BLaER1 (cell line): ENCODE results near the gene RAPGEF4.

Experiments
- H3K27ac ChIP-seq: shearing (Covaris generic); formaldehyde crosslinking; 2 replicates; pipeline ENCODE4 v1.8.1; 2022
- H3K27me3 ChIP-seq: shearing (Covaris generic); formaldehyde crosslinking; 2 replicates; pipeline ENCODE4 v1.8.1; 2022
- H3K36me3 ChIP-seq: shearing (Covaris generic); formaldehyde crosslinking; 2 replicates; pipeline ENCODE4 v1.8.1; 2022
- H3K4me1 ChIP-seq: shearing (Covaris generic); formaldehyde crosslinking; 2 replicates; pipeline ENCODE4 v1.8.1; 2022
- H3K4me2 ChIP-seq: shearing (Covaris generic); formaldehyde crosslinking; 2 replicates; pipeline ENCODE4 v1.8.1; 2022
- H3K4me3 ChIP-seq: shearing (Covaris generic); formaldehyde crosslinking; 2 replicates; pipeline ENCODE4 v1.8.1; 2022
- H3K9ac ChIP-seq: shearing (Covaris generic); formaldehyde crosslinking; 2 replicates; pipeline ENCODE4 v1.8.1; 2022
- H3K9me3 ChIP-seq: shearing (Covaris generic); formaldehyde crosslinking; 2 replicates; pipeline ENCODE4 v1.8.1; 2022
- H4K20me1 ChIP-seq: shearing (Covaris generic); formaldehyde crosslinking; 2 replicates; pipeline ENCODE4 v1.8.1; 2022
- Cebpa-rat ChIP-seq: shearing (Covaris generic); IDR thresholded peaks from 2 replicates; pipeline ENCODE4 v1.8.1; 2022

Gene RAPGEF4

GRCh38 chr2:172986040-172986439 is 250.4 kb downstream of the RAPGEF4 start:
- no peaks in the 10 kb centered on the region for H4K20me1 ChIP-seq
- H3K27ac ChIP-seq = no peak overlapping the region
- H3K36me3 ChIP-seq = no peaks in the 10 kb centered on the region
- no peak overlapping the region for H3K9ac ChIP-seq
- H3K4me3 ChIP-seq = no peak overlapping the region
- no peak for TF ChIP-seq Cebpa-rat
- H3K4me2 ChIP-seq = no peak overlapping the region
- H3K4me1 ChIP-seq = no peaks in the 10 kb centered on the region
- no peaks in the 10 kb centered on the region for H3K27me3 ChIP-seq
- H3K9me3 ChIP-seq = no peaks in the 10 kb centered on the region

- H3K4me3 ChIP-seq = no peak overlapping the region
- H4K20me1 ChIP-seq = no peaks in the 10 kb centered on the region
- H3K27me3 ChIP-seq = no peaks in the 10 kb centered on the region
- H3K36me3 ChIP-seq = no peaks in the 10 kb centered on the region
- no peaks in the 10 kb centered on the region for H3K9me3 ChIP-seq
- no peak for TF ChIP-seq Cebpa-rat
- no peaks in the 10 kb centered on the region for H3K4me1 ChIP-seq
- H3K9ac ChIP-seq = no peak overlapping the region
- no peak overlapping the region for H3K4me2 ChIP-seq
- no peak overlapping the region for H3K27ac ChIP-seq
Measured at GRCh38 chr2:172988728-172989127, 253.1 kb downstream of the RAPGEF4 start.

GRCh38 chr2:172991031-172991430 is 255.4 kb downstream of the RAPGEF4 start:
- Histone ChIP-seq H3K4me3 (no peak overlapping the region), H3K4me2 (no peak overlapping the region), H3K9me3 (no peaks in the 10 kb centered on the region), H3K4me1 (no peaks in the 10 kb centered on the region), H4K20me1 (no peaks in the 10 kb centered on the region), H3K27ac (no peak overlapping the region), H3K27me3 (no peaks in the 10 kb centered on the region), H3K36me3 (no peaks in the 10 kb centered on the region), H3K9ac (no peak overlapping the region)
- TF ChIP-seq Cebpa-rat = no peak

- H4K20me1 ChIP-seq = no peaks in the 10 kb centered on the region
- no peaks in the 10 kb centered on the region for H3K27me3 ChIP-seq
- H3K4me2 ChIP-seq = no peak overlapping the region
- H3K9me3 ChIP-seq = no peaks in the 10 kb centered on the region
- H3K36me3 ChIP-seq = no peaks in the 10 kb centered on the region
- no peak overlapping the region for H3K27ac ChIP-seq
- no peaks in the 10 kb centered on the region for H3K4me1 ChIP-seq
- H3K4me3 ChIP-seq = no peak overlapping the region
- no peak overlapping the region for H3K9ac ChIP-seq
- TF ChIP-seq Cebpa-rat = no peak
Measured at GRCh38 chr2:172993139-172993538, 257.5 kb downstream of the RAPGEF4 start.

GRCh38 chr2:172993931-172994717 is 258.5 kb downstream of the RAPGEF4 start:
- no peaks in the 10 kb centered on the region for H3K9me3 ChIP-seq

GRCh38 chr2:172994864-172995263 is 259.2 kb downstream of the RAPGEF4 start:
- Histone ChIP-seq H3K4me2 (no peak overlapping the region), H3K27me3 (no peaks in the 10 kb centered on the region), H3K9ac (no peak overlapping the region), H3K4me1 (no peaks in the 10 kb centered on the region), H4K20me1 (no peaks in the 10 kb centered on the region), H3K9me3 (no peaks in the 10 kb centered on the region), H3K36me3 (no peaks in the 10 kb centered on the region), H3K27ac (no peak overlapping the region), H3K4me3 (no peak overlapping the region)
- no peak for TF ChIP-seq Cebpa-rat

More at GRCh38 chr2:172993931-172994717, 258.5 kb downstream of the RAPGEF4 start:
- H3K4me2 ChIP-seq = no peak overlapping the region
- H3K27ac ChIP-seq = no peak overlapping the region
- H4K20me1 ChIP-seq = no peaks in the 10 kb centered on the region
- H3K27me3 ChIP-seq = no peaks in the 10 kb centered on the region
- no peak overlapping the region for H3K9ac ChIP-seq
- H3K4me1 ChIP-seq = no peaks in the 10 kb centered on the region
- no peak overlapping the region for H3K4me3 ChIP-seq
- H3K36me3 ChIP-seq = no peaks in the 10 kb centered on the region
- TF ChIP-seq Cebpa-rat = no peak

GRCh38 chr2:172995323-172996244 is 259.9 kb downstream of the RAPGEF4 start:
- Histone ChIP-seq H3K4me3 (no peak overlapping the region), H3K27me3 (no peaks in the 10 kb centered on the region), H3K9ac (no peak overlapping the region), H3K9me3 (no peaks in the 10 kb centered on the region), H3K4me1 (no peaks in the 10 kb centered on the region), H3K4me2 (no peak overlapping the region), H4K20me1 (no peaks in the 10 kb centered on the region), H3K36me3 (no peaks in the 10 kb centered on the region), H3K27ac (no peak overlapping the region)
- no peak for TF ChIP-seq Cebpa-rat

- H4K20me1 ChIP-seq = no peaks in the 10 kb centered on the region
- H3K4me2 ChIP-seq = no peak overlapping the region
- TF ChIP-seq Cebpa-rat = no peak
- no peaks in the 10 kb centered on the region for H3K27me3 ChIP-seq
- H3K36me3 ChIP-seq = no peaks in the 10 kb centered on the region
- H3K9ac ChIP-seq = no peak overlapping the region
- no peak overlapping the region for H3K27ac ChIP-seq
- no peaks in the 10 kb centered on the region for H3K9me3 ChIP-seq
- H3K4me3 ChIP-seq = no peak overlapping the region
- no peaks in the 10 kb centered on the region for H3K4me1 ChIP-seq
Measured at GRCh38 chr2:172996387-172996961, 260.8 kb downstream of the RAPGEF4 start.

GRCh38 chr2:172997031-172997430 is 261.4 kb downstream of the RAPGEF4 start:
- H3K4me3 ChIP-seq = no peak overlapping the region
- H3K9me3 ChIP-seq = no peaks in the 10 kb centered on the region
- no peak overlapping the region for H3K4me2 ChIP-seq
- no peak overlapping the region for H3K9ac ChIP-seq
- H3K4me1 ChIP-seq = no peaks in the 10 kb centered on the region
- no peaks in the 10 kb centered on the region for H4K20me1 ChIP-seq
- H3K27me3 ChIP-seq = no peaks in the 10 kb centered on the region
- H3K27ac ChIP-seq = no peak overlapping the region
- no peaks in the 10 kb centered on the region for H3K36me3 ChIP-seq
- TF ChIP-seq Cebpa-rat = no peak
